DND-41 (cell line): ENCODE results near the gene MAST2.

Experiments used
- ATAC-seq: fragments of 200-7000 bp; cut with Tn5 transposase; 3 replicates; pipeline ENCODE4 v1.9.1; 2021; ENCODE audit warnings: low read depth; ENCODE audit not compliant: insufficient read depth
- DNase-seq: peaks from one replicate; pipeline ENCODE4 v3.0.0-alpha.2; 2020
- H2AFZ ChIP-seq: 2 replicates; pipeline ENCODE4 v1.6.0; 2012; ENCODE audit warnings: low read depth, low read length
- H3K27ac ChIP-seq: 2 replicates; pipeline ENCODE4 v1.5.1; 2012; ENCODE audit warnings: low read length, inconsistent platforms
- H3K27me3 ChIP-seq: fragments of 200-600 bp; sonication (generic); 2 replicates; pipeline ENCODE4 v1.6.0; 2012; ENCODE audit warnings: low read length, mild to moderate bottlenecking, inconsistent platforms; ENCODE audit not compliant: insufficient read depth, poor library complexity
- H3K36me3 ChIP-seq: 2 replicates; pipeline ENCODE4 v1.5.1; 2012; ENCODE audit warnings: low read length, inconsistent platforms; ENCODE audit not compliant: insufficient read depth
- H3K4me1 ChIP-seq: 2 replicates; pipeline ENCODE4 v1.5.1; 2012; ENCODE audit warnings: mild to moderate bottlenecking, low read length; ENCODE audit not compliant: insufficient read depth
- H3K4me2 ChIP-seq: 2 replicates; pipeline ENCODE4 v1.6.0; 2012; ENCODE audit warnings: mild to moderate bottlenecking, moderate library complexity, low read length, inconsistent platforms; ENCODE audit not compliant: insufficient read depth
- H3K4me3 ChIP-seq, 2 experiments: fragments of 200-600 bp in 1 of 2; shearing (Covaris generic) in 1 of 2; 2 replicates each; pipeline ENCODE4 v1.5.1; 2012 to 2016; ENCODE audit warnings: inconsistent platforms in 2 of 2, low read length in 2 of 2, mild to moderate bottlenecking in 2 of 2, low read depth in 1 of 2, moderate library complexity in 1 of 2
- H3K79me2 ChIP-seq: 2 replicates; pipeline ENCODE4 v1.6.0; 2012; ENCODE audit warnings: low read length, inconsistent platforms; ENCODE audit not compliant: insufficient read depth
- H3K9ac ChIP-seq: 2 replicates; pipeline ENCODE4 v1.6.0; 2012; ENCODE audit warnings: low read depth, mild to moderate bottlenecking, inconsistent platforms, low read length, moderate library complexity
- H3K9me3 ChIP-seq: 2 replicates; pipeline ENCODE4 v1.5.1; 2012; ENCODE audit warnings: low read length, moderate library complexity, mild to moderate bottlenecking, inconsistent platforms; ENCODE audit not compliant: insufficient read depth, severe bottlenecking
- H4K20me1 ChIP-seq: 2 replicates; pipeline ENCODE4 v1.6.0; 2012; ENCODE audit warnings: low read length; ENCODE audit not compliant: insufficient read depth
- CTCF ChIP-seq: IDR thresholded peaks from 2 replicates; pipeline ENCODE4 v1.5.1; 2012; ENCODE audit warnings: borderline replicate concordance, low read length, moderate library complexity, mild to moderate bottlenecking; ENCODE audit not compliant: poor library complexity, severe bottlenecking; ENCODE audit errors: extremely low read depth
- EZH2 ChIP-seq: IDR thresholded peaks from 3 replicates; pipeline ENCODE4 v1.6.1; 2012; ENCODE audit warnings: borderline replicate concordance, low read depth, mild to moderate bottlenecking, moderate library complexity, low read length, inconsistent platforms; ENCODE audit not compliant: severe bottlenecking

Gene MAST2

GRCh38 chr1:46005594-46005993 lies 202.2 kb downstream of the MAST2 start:
- TF ChIP-seq CTCF, result no peak
- Histone ChIP-seq H3K4me3 (no peak overlapping the region), H3K27ac (no peak overlapping the region), H2AFZ (no peak overlapping the region), H3K4me1 (no peaks in the 10 kb centered on the region), H3K4me2 (no peak overlapping the region), H3K79me2 (no peaks in the 10 kb centered on the region), H3K36me3 (peaks cover 68% of the 10 kb centered on the region), H4K20me1 (no peaks in the 10 kb centered on the region), H3K9me3 (no peaks in the 10 kb centered on the region), H3K27me3 (no peaks in the 10 kb centered on the region), H3K9ac (no peak overlapping the region)
- no peak for DNase-seq
- no peak for ATAC-seq

- TF ChIP-seq CTCF, result no peak
- no peak for TF ChIP-seq EZH2
- H3K27me3 ChIP-seq, result no peaks in the 10 kb centered on the region
- ATAC-seq (no peak), DNase-seq (no peak)
- no peak overlapping the region for H3K4me2 ChIP-seq
- no peak overlapping the region for H2AFZ ChIP-seq
- H3K79me2 ChIP-seq, result no peaks in the 10 kb centered on the region
- H3K9ac ChIP-seq, result no peak overlapping the region
- H3K4me1 ChIP-seq, result no peaks in the 10 kb centered on the region
- H3K27ac ChIP-seq, result no peak overlapping the region
- H3K36me3 ChIP-seq, result peaks cover 76% of the 10 kb centered on the region
- H4K20me1 ChIP-seq, result no peaks in the 10 kb centered on the region
- H3K9me3 ChIP-seq, result no peaks in the 10 kb centered on the region
- H3K4me3 ChIP-seq, result no peak overlapping the region
These were observed 205.2 kb downstream of the MAST2 start for GRCh38 chr1:46008585-46008984.

- H3K79me2 ChIP-seq, result no peaks in the 10 kb centered on the region
- H3K27me3 ChIP-seq, result no peaks in the 10 kb centered on the region
- DNase-seq (no peak), ATAC-seq (no peak)
- TF ChIP-seq CTCF (no peak), EZH2 (no peak)
- no peak overlapping the region for H2AFZ ChIP-seq
- H3K27ac ChIP-seq, result no peak overlapping the region
- no peaks in the 10 kb centered on the region for H4K20me1 ChIP-seq
- H3K9me3 ChIP-seq, result no peaks in the 10 kb centered on the region
- no peak overlapping the region for H3K9ac ChIP-seq
- peaks cover 69% of the 10 kb centered on the region for H3K36me3 ChIP-seq
- H3K4me2 ChIP-seq, result no peak overlapping the region
- H3K4me1 ChIP-seq, result no peaks in the 10 kb centered on the region
- no peak overlapping the region for H3K4me3 ChIP-seq
These were observed 207.2 kb downstream of the MAST2 start for GRCh38 chr1:46010611-46011010.

- no peak for ATAC-seq
- no peaks in the 10 kb centered on the region for H3K79me2 ChIP-seq
- H3K4me3 ChIP-seq, result no peak overlapping the region
- no peak overlapping the region for H3K4me2 ChIP-seq
- H3K36me3 ChIP-seq, result peaks cover 63% of the 10 kb centered on the region
- H2AFZ ChIP-seq, result no peak overlapping the region
- DNase-seq, result no peak
- no peak for TF ChIP-seq EZH2
- H3K9ac ChIP-seq, result no peak overlapping the region
- no peaks in the 10 kb centered on the region for H4K20me1 ChIP-seq
- no peaks in the 10 kb centered on the region for H3K9me3 ChIP-seq
- H3K4me1 ChIP-seq, result no peaks in the 10 kb centered on the region
- H3K27me3 ChIP-seq, result no peaks in the 10 kb centered on the region
- no peak overlapping the region for H3K27ac ChIP-seq
These were observed 207.8 kb downstream of the MAST2 start for GRCh38 chr1:46011121-46011695.
